HUES6 (cell line): Measurements from ENCODE around the gene SH3BP5.

Experiments
- H3K27ac ChIP-seq: 2 replicates; pipeline ENCODE4 v1.7.0; 2013; ENCODE audit warnings: low read depth, mild to moderate bottlenecking, low read length, inconsistent platforms
- H3K27me3 ChIP-seq: 2 replicates; pipeline ENCODE4 v1.6.1; 2013; ENCODE audit warnings: low read length; ENCODE audit not compliant: control insufficient read depth, insufficient read depth
- H3K36me3 ChIP-seq: 2 replicates; pipeline ENCODE4 v1.6.1; 2013; ENCODE audit warnings: low read length; ENCODE audit not compliant: control insufficient read depth, insufficient read depth
- H3K4me1 ChIP-seq: 2 replicates; pipeline ENCODE4 v1.6.1; 2013; ENCODE audit warnings: low read length; ENCODE audit not compliant: control insufficient read depth, insufficient read depth
- H3K4me3 ChIP-seq: 2 replicates; pipeline ENCODE4 v1.5.1; 2013; ENCODE audit warnings: low read depth, low read length
- H3K9ac ChIP-seq: one replicate; pipeline ENCODE4 v1.6.1; 2013; ENCODE audit warnings: mild to moderate bottlenecking, low read length
- H3K9me3 ChIP-seq: 2 replicates; pipeline ENCODE4 v1.6.1; 2013; ENCODE audit warnings: low read depth, low read length; ENCODE audit not compliant: control insufficient read depth, insufficient read depth

Gene SH3BP5

DNA sequence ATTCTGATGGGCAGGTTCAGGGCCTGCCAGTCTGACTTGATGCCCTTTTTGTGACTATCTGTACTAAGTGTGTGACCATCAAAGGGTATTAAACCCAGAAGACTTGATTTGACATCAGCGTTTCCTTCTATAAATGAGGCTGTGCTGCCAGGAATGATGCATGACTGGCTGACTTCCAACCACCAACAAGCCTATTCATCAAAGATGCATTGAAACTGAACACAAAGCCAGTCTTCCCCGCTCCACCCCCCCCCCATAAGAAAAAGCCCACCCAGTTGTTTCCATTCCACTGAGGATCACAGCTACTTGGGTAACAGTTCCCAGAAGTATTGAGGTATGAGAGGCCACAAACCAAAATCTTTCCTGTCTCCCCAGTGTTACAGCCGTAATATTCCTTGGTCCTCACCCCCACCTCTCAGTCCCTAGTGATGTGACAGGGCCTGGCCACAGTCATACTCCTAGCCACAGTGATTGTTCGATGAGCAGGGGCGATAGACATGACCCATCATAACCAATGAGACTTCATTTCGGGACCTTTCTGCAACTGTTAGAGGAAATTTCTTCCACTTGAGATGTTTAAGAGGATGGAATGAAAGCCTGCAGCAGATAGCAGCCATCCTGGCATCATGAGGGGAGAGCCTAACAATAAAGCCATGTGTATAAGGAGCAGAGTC lies 22.6 kb downstream of the SH3BP5 start:
- peak overlapping the region; percentile 27; the same call in 1 of the 2 replicates for H3K27ac ChIP-seq
- H3K4me1 ChIP-seq = peaks cover 40% of the 10 kb centered on the region
- H3K36me3 ChIP-seq = no peaks in the 10 kb centered on the region
- H3K9me3 ChIP-seq = no peaks in the 10 kb centered on the region
- H3K27me3 ChIP-seq = no peaks in the 10 kb centered on the region
- H3K4me3 ChIP-seq = no peak overlapping the region
- H3K9ac ChIP-seq = peak overlapping the region; percentile 16

GRCh38 chr3:15307580-15307979 lies 24.8 kb downstream of the SH3BP5 start:
- H3K9me3 ChIP-seq = no peaks in the 10 kb centered on the region
- H3K27me3 ChIP-seq = no peaks in the 10 kb centered on the region
- H3K36me3 ChIP-seq = 0 out of 2 replicates have a peak, but pooled peaks cover 8% of the 10 kb centered on the region
- H3K4me1 ChIP-seq = peaks cover 33% of the 10 kb centered on the region
- H3K9ac ChIP-seq = no peak overlapping the region
- no peak overlapping the region for H3K27ac ChIP-seq
- no peak overlapping the region for H3K4me3 ChIP-seq

DNA sequence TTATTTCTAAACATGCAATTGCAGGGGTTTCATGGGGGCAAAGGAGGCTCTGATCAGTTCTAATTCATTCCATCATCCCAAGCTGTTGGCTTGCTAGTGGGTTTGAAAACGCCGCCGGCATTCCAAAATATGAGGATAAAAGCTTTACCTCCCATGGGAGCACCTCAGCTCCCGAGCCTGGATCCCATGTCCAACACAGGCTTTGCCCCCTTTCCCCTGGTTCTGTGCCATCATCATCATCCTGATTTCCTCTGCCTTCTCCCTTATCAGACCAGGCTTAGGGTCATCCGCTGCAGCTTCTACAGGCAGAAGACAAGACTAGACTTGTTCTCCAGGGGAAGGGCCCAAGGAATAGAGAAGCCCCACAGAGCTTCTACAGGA lies 25.4 kb downstream of the SH3BP5 start:
- Histone ChIP-seq H3K27ac (no peak overlapping the region), H3K9ac (no peak overlapping the region), H3K4me1 (peaks cover 33% of the 10 kb centered on the region)

GRCh38 chr3:15305359-15305844 lies 27.0 kb downstream of the SH3BP5 start:
- H3K27me3 ChIP-seq = no peaks in the 10 kb centered on the region

More for the DNA sequence above, 25.4 kb downstream of the SH3BP5 start:
- no peaks in the 10 kb centered on the region for H3K27me3 ChIP-seq
- no peaks in the 10 kb centered on the region for H3K9me3 ChIP-seq
- H3K36me3 ChIP-seq = 0 out of 2 replicates have a peak, but pooled peaks cover 8% of the 10 kb centered on the region
- H3K4me3 ChIP-seq = no peak overlapping the region

GRCh38 chr3:15303728-15304127 lies 28.7 kb downstream of the SH3BP5 start:
- Histone ChIP-seq H3K9ac (no peak overlapping the region), H3K4me1 (peaks cover 25% of the 10 kb centered on the region; the same call in 1 of the 2 replicates), H3K36me3 (0 out of 2 replicates have a peak, but pooled peaks cover 12% of the 10 kb centered on the region)

More at GRCh38 chr3:15305359-15305844, 27.0 kb downstream of the SH3BP5 start:
- peak overlapping the region; percentile 67; the same call in 1 of the 2 replicates for H3K27ac ChIP-seq
- H3K9me3 ChIP-seq = no peaks in the 10 kb centered on the region
- H3K4me1 ChIP-seq = peaks cover 32% of the 10 kb centered on the region
- H3K4me3 ChIP-seq = no peak overlapping the region
- H3K9ac ChIP-seq = peak overlapping the region; percentile 25
- 0 out of 2 replicates have a peak, but pooled peaks cover 12% of the 10 kb centered on the region for H3K36me3 ChIP-seq

GRCh38 chr3:15303216-15303615 lies 29.2 kb downstream of the SH3BP5 start:
- Histone ChIP-seq H3K27ac (no peak overlapping the region), H3K9me3 (no peaks in the 10 kb centered on the region), H3K4me3 (no peak overlapping the region), H3K9ac (no peak overlapping the region), H3K27me3 (no peaks in the 10 kb centered on the region), H3K4me1 (peaks cover 20% of the 10 kb centered on the region; the same call in 1 of the 2 replicates), H3K36me3 (0 out of 2 replicates have a peak, but pooled peaks cover 12% of the 10 kb centered on the region)

More at GRCh38 chr3:15303728-15304127, 28.7 kb downstream of the SH3BP5 start:
- H3K9me3 ChIP-seq = no peaks in the 10 kb centered on the region
- no peaks in the 10 kb centered on the region for H3K27me3 ChIP-seq
- no peak overlapping the region for H3K27ac ChIP-seq
- H3K4me3 ChIP-seq = no peak overlapping the region

- Histone ChIP-seq H3K9ac (no peak overlapping the region), H3K36me3 (0 out of 2 replicates have a peak, but pooled peaks cover 12% of the 10 kb centered on the region), H3K9me3 (no peaks in the 10 kb centered on the region), H3K4me3 (no peak overlapping the region), H3K27me3 (no peaks in the 10 kb centered on the region), H3K4me1 (peaks cover 16% of the 10 kb centered on the region; the same call in 1 of the 2 replicates), H3K27ac (no peak overlapping the region)
Measured at GRCh38 chr3:15301761-15302160, 30.6 kb downstream of the SH3BP5 start.

DNA sequence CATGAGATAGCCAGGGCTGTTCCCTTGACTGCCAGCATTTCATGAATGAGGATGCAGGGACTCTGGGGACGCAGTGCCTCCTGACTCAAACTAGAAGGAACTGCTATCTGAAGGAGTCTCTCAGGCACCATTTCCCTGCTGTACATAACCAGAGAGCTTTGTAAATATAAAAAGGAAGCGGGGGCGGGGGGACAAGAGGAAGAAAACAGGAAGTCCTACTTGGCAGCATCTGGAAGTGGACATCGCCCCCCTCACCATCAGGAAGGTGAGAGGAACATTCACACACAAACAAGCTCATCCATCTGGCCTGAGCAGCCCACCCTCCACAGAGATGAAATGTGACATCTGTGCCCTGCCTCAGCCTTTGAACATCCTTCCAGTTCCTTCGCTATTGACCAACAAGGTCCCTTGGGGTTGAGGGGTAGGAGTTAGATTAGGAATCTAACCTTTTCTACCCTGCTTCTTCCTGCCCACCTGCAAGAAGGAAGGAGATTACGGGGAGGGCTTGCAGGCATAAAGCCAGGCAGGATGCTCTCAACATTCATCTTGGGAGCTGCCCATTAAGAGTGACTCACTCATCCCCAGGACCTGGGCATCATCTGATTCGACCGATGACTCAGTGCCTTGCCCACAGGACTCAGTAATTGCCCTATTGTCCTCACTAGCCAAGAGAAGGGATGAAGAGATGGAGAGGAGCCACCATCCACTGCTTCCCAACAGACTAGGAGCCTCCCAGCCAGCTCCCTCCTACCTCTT lies 31.9 kb downstream of the SH3BP5 start:
- H3K27me3 ChIP-seq = no peaks in the 10 kb centered on the region
- H3K4me3 ChIP-seq = no peak overlapping the region
- H3K4me1 ChIP-seq = peaks cover 13% of the 10 kb centered on the region; the same call in 1 of the 2 replicates
- no peaks in the 10 kb centered on the region for H3K9me3 ChIP-seq
- H3K9ac ChIP-seq = no peak overlapping the region
- no peak overlapping the region for H3K27ac ChIP-seq
- H3K36me3 ChIP-seq = peaks cover 12% of the 10 kb centered on the region; the same call in 1 of the 2 replicates

GRCh38 chr3:15299036-15299435 lies 33.4 kb downstream of the SH3BP5 start:
- peaks cover 8% of the 10 kb centered on the region; the same call in 1 of the 2 replicates for H3K4me1 ChIP-seq
- H3K9me3 ChIP-seq = no peaks in the 10 kb centered on the region
- H3K36me3 ChIP-seq = peaks cover 12% of the 10 kb centered on the region; the same call in 1 of the 2 replicates
- H3K4me3 ChIP-seq = no peak overlapping the region
- no peak overlapping the region for H3K9ac ChIP-seq
- no peaks in the 10 kb centered on the region for H3K27me3 ChIP-seq
- H3K27ac ChIP-seq = no peak overlapping the region

DNA sequence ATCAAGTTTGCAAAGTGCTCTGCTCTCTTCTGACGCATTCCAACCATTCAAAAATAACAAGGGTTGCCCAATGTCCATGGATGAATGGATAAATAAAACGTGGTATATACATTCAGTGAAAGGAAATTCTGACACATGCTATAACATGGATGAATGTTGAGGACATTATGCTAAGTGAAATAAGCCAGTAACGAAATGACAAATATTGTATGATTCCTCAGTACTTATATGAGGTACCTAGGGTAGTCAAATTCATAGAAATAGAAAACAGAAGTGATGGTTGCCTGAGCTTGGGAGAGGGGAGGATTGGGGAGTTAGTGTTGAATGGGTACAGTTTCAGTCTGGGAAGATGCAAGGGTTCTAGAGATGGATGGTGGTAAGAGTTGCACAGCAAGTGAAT lies 33.9 kb downstream of the SH3BP5 start:
- H3K27me3 ChIP-seq = no peaks in the 10 kb centered on the region
- no peaks in the 10 kb centered on the region for H3K9me3 ChIP-seq
- H3K4me3 ChIP-seq = no peak overlapping the region
- H3K36me3 ChIP-seq = peaks cover 9% of the 10 kb centered on the region; the same call in 1 of the 2 replicates
- no peak overlapping the region for H3K9ac ChIP-seq
- no peak overlapping the region for H3K27ac ChIP-seq
- peaks cover 8% of the 10 kb centered on the region; the same call in 1 of the 2 replicates for H3K4me1 ChIP-seq
